HG03442 (cell line): ENCODE results near the gene GFRA4.

Experiments used
- ATAC-seq: cut with Tn5 transposase; IDR thresholded peaks from one replicate; pipeline ENCODE4 v1.9.1; 2021; ENCODE audit warnings: mild to moderate bottlenecking, moderate library complexity; ENCODE audit not compliant: unreplicated experiment

The GFRA4 gene, protein sequence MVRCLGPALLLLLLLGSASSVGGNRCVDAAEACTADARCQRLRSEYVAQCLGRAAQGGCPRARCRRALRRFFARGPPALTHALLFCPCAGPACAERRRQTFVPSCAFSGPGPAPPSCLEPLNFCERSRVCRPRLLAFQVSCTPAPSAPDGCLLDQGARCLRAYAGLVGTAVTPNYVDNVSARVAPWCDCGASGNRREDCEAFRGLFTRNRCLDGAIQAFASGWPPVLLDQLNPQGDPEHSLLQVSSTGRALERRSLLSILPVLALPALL

DNA sequence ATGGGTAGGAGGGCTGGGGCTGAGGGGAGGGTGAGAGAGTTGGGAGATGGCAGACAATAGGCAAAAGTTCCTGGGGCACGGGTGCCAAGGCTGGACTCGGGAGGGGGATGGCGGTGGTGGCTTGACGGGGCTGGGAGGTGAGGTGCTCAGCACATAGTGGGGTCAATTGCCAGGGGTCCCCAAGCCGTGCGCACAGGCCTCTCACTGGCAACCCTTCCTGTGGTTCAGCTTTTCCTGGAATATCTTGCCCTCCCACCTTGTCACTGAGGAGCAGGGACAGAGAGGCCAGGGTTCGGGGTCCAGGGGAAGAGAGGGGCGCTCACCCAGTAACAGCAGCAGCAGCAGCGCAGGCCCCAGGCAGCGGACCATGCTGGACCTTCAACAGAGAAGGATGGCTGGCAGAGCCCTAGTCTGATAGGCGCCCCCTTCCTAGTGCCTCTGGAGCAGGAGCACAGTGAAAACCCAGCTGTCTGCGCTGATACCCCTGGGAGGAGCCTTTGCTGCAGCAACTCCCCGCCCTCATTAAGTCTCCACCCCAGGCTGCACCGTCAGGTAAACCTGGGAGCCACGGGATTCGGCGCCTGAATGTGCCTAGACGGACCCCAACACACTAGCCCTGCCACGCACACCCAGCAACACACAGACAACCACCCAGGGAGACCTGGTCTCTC, at the start of gene GFRA4:
Gene GFRA4 (minus strand): TSS at position 369 of the 671 bp plus-strand sequence. CDS start 0 bp downstream, at position 369.
- ATAC-seq: no peak

DNA sequence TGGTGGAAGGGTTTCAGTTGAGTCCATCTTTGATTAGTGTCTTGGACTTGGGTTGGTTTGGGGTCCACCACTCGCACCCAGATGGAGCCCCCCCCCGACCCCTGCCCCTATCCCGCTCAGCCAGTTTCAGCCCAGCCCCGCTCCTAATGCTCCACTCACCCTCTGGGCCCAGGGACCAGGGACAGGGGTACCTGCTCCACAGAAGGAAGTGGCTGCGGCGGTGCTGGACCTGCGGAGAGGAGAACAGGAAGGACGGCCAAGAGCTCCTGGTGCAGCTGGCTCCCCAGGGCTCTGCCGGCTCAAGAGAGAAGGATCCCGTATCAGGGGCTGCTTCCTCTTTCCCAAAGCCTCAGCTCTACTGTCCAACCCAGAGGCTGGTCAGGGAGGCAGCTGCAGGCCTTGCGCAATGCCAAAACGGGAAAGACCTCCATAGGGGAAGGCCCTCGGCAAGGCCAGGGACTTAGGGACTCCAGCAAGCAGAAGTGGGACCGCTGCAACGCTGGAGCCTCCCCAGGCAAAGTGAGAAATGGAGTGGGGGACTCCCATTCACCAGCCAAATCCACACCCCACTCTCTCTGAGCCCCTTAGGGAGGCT, 49.2 kb upstream of the GFRA4 start, which contains the start of gene SIGLEC1:
Gene SIGLEC1 (minus strand): TSS at position 322 of the 595 bp plus-strand sequence. CDS start 5,472 bp downstream, outside the sequence.
- ATAC-seq: no peak

DNA sequence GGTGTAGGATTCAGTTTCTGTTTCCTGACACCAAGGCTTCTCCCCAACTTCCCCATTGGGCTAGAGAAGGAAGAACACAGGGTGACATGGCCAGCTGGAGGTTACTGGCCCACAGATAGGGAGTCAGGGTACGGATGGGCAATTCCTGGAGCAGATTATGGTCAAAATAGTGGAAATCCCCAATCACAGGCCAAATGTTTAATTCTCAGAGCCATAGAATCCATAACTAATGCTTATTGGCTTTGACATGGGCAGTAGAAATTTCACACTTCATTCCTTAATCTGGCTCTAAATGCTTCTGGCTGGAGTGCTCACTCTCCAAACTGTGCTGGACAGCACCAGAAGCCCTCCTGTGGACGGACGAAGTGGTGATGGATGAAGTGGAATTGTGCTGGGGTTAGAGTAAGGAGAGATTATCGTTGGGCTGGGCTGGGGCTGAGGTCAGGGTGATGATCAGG, 48.3 kb upstream of the GFRA4 start:
- ATAC-seq: no peak

DNA sequence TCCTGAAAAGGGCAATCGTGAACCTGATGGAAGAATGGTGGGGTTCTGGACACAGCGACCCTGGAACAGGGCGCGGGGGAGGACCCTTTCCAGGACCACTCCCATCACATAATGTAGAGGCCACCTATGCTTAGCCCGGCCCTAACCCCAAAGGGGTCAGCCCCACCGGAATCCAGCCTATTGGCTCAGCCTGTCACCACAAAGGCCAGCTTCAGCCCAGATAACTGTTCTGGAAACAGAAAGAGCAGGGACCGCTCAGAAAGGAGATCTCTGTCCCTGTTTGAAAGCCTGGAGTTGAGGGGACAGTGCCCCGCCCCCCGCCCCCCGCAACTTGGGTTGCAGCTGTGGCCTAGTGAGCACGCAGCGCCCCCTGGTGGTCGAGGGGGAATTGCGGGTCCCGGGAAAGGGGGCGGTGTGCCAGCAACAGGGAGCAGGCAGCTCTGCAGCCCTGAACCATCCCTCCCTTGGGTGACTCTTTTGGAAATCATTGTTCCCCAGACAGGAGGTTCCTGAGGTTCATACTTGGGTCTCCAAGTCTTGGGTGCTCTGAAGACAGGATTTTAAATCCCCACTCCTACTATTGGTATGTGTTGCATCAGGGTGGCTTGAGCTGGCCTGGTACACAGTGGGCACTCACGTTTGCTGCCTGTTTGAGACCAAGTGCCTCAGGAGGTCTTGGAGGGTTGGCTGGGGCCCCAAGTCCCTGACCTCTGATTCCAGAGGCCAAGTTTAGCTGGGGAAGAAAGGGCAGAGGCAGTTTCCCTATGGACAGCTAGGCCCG, 47.7 kb upstream of the GFRA4 start:
- no peak for ATAC-seq

DNA sequence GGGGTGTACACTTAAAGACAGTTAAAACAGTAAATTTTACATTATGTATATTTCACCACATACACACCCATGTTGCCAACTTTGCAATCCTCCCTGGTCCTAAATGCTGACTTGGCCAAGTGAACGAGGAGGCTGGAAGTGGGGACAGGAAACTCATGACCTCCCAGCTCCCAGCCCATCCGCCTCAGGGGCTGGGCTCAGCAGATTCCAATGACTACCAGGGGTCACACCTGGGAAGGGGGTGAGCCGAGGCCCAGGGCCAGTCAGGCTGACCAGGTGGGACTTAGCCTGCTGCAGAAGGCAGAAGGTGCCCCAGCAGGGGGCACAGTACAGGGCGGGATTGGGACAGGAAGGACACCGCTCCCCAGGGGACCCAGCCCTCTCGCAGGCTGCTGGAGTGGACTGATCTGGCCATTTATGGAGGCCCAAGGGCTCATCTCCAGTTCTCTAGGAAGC, 46.8 kb upstream of the GFRA4 start:
- ATAC-seq: no peak

DNA sequence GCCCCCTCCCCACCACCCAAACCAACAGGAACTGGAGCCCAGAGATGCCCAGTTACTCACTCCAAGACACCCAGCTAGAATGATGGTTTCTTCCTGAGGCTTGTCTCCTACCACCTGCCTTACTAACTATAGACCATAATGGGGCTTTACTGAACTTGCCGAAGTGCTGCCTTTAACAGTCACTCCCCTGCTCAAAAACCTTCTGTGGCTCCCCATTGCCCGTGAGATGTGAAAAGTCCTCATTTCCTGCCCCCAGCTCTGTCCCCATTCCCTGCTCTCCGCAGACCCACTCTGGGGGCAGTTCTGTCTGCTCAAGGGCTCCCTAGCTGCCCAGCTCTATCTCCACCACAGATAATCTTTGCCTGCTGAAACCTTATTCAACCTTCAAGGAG, 44.3 kb upstream of the GFRA4 start:
- no peak for ATAC-seq

DNA sequence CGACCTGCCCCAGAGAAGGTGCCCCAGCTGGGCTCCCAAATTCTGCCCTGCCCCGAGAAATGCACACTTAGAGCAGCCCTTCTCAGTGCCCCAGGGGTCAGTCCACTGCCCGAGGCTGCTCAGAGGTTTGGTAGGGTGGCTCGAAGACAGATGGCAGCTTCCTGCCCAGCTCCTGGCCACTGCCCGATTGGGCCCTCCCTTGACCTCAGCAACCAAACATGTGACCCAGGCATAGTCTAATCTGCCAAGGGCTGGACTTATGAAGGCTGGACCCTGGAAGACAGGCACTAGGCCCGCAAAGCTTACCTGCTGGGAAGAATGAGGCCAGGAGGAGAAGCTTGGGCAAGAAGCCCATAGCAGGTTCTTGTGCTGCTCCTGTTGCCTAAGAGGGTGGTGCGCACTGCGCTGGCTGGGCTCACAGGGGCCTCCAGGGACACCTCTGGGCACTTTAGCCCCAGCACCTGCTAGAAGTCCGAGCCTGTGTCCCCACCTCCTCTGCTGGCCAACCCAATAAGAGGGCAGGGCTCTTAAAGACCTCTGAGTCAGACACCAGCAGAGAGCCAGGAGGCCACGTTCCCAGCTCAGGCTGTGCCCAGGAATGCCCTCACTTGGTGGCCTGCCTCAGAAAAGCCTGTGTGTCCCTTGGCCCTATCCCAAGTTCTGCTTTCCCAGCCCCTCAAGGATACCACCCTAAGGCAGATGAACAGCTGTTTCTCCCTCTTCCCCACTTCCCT, 43.7 kb upstream of the GFRA4 start:
- ATAC-seq: no peak

DNA sequence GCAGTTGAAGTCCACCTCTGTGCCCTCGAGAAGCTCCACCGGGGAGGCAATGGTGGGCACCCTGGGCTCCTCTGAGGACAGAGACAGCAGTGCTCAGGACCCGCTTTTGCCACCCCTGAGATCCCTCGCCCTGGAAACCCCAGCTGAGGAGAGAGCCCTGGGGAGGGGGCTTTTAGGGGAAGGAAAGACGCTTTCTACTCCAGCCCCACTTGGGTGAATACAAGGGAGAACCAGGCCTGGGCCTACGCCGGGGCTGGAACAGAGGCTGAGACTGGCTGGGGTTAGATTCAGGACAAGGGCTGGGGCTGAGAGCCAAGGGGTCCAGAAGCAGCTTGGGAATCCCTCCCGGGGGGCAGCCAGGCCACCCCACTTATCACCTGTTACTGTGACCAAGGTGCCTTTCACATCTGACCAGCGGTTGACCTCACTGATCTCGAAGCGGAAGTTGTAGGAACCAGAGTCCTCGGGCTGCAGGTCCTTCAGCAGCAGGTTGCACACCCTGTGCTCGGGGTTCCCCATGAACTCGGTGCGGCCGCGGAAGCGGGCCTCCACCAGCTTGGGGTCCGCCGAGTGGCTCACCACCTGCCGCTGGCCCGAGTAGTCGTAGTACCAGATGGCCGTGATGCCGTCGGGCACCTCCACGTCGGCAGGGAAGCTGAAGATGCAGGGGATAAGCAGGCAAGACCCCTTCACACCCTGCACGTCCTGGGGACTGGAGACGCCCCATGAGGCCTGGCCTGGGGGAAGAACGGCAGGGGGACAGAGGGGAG, 43.0 kb upstream of the GFRA4 start:
- ATAC-seq: no peak

DNA sequence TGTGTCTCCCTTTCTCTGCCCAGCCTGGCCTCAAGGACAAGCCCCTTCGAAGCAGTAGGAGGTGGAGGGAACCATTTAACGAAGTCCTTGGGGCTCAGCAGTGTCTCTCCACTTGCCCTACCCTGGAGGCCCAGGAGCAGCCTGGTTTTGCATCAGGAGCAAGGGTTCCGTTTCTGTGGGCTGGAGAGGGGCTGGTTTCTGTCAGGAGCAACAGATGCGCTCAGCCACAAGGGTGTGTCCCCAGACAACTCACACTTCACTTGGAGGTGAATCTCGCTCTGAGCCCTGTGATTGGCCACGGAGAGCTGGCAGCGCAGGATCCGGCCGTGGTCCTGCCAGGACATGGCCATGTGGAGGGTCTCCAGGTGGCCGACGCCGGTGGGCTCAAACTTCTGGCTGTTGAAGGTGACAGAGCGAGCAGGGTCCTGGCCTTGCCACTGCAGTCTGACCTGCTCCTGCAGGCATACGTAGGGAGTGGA, 42.3 kb upstream of the GFRA4 start:
- no peak for ATAC-seq

DNA sequence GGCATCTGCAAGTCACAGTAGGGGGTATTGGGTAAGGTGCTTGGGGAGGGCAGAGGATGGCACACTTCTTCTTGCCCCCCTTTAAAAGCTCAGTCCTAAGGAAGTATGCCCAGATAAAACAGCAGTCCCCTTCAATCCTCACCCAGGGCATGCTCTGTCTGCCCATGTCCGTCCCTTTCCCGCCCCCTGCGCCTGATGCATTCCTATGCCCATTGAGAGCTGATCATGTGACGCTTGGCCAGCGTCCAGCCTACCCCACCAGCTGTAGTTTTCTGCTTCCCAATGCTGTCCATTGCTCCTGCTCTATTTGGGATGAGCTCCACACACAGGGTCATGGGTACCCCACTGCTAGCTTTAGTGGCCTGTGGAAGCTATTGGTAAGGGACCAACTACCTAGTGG, 40.9 kb upstream of the GFRA4 start:
- ATAC-seq: no peak

DNA sequence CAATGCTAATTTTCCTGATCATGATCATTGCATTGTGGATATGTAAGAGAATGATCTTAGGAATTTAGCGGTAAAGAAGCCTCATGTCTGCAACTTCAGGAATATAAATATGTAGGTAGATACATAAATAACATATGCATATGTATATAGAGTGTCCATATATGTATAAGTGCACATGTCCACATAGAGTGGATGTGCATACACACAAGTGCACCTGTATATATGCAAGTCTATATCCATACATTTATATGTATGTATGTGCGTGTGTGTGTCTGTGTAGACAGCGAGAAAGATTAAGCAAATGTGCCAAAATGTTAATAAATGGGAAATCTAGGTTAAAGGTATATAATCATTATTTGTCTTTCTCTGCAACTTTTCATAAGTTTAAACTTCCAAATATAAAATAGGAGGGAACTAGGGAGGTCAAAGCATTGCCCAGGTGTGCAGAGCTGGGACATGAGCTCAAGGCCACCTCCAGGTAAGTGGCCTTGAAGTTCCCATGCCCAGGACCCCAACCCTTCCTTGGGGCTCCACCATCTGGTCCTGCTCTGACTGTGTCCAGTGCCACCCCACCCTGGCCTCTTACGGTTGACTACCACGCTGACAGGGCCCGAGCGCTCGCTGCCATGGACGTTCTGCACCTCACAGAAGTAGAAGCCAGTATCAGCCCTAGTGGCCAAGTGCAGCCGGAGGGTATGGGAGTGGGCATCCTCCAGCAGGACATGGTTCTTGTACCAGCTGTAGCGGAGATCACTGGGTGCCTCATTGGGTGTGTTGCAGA, 39.6 kb upstream of the GFRA4 start:
- ATAC-seq: no peak

DNA sequence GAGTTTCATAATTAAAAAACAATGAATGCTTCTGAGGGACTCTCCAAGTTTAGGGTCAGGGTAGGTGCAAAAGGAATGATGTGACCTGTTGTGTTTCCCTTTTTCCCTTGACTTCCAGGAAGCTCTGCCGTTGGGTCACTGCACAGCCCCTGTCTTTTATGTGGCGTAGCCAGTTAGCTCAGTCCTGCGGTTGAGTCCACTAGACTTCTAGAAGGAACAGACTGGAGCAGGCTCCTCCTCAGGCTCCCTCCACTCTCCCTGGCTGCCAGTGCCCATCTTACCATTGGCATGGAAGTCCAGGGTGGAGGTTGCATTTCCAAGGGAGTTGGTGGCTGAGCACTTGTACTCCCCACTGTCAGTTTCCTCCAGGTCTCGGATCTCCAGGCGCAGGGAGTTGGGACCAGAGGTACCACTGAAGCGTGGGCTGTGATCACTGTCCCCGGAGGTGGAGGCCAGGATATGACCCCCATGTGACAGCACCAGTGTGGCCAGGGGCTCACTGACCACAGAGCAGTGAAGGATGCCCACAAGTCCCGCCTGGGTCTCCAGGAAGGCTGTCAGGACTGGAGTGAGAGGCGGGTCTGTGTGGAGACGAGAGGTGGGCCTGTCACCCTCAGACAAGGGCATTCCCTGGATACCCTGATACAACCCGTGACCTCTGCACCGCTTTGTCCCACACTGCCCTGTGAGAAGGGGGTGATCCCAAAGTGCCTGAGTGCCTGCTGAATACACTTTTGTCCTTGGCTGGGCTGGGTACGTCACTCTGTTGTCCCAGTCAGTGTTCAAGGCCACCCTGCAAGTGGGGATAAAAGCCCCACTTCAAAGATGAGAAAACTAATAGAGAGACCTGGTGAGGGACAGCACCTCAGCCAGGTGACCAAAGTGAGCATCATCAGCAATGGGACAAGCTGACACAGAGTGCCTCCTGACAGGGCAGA, 38.1 kb upstream of the GFRA4 start:
- no peak for ATAC-seq

DNA sequence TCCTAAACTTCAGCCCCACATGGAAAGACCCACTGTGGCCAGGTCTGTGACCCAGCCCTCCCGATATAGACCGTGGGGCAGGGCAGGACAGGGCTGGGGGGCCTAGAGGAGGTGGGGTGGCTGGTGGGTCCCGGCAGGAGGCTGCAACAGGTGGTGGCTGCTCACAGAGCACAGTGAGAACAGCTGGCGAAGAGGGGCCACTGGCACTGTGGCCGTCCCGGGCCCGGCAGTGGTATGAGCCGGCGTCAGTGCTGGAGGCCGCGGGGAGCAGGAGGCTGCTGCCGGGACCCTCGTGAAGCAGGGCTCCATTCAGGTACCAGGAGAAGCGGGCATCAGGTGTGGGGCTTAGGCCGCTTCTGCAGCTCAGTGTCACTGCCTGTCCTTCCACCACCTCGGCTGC, 35.8 kb upstream of the GFRA4 start:
- no peak for ATAC-seq

DNA sequence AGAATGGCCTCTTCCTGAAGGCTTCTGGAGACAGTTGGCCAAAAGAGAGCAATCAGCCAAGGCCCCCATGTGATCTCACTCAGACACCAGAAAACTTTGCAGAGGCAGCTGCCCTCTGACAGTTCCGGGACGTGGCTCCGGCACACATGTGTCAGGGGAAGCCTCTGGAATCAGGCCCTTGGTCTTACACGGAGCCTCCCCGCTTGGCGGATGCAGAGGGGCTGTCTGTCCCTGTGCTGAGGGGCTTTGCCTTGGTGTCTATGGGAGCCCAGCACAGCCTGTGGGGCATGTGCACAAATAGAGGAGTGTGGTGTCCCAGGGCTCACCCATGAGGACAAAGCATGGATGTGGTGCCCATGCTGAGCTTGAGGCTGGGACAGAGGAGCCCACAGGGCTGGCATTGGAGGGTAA, 35.4 kb upstream of the GFRA4 start:
- ATAC-seq: no peak

DNA sequence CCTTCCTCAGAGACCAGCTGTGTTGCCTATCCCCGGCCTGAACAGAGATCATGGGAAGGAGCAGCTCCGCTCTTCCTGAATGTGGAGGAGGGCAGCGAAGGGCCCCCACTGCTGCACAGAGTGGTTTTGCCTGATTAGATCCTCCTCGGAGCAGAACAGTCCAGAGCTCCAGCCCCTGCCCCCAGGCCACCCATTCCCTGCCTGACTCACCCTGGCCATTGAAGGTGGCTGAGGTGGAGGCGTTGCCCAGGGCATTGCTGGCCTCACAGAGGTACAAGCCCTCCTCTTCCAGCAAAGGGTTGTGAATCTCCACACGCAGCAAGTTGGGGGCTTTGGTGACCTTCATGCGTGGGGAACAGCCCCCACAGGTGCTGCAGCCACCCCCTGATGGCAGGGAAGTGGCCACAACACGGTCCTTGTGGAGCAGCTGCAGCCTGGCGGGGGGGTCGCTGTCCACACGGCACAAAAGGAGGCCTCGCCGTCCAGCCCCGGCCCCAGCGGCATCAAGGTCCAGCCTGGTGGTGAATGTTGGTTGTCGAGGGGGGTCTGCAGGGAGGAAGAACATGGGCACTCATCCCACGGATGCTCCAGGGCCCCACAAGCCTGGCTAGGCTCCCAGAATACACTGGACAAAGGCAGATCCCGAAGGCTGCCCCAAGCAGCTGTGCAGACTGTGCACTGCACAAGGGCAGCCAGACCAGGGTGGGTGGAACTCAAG, 34.5 kb upstream of the GFRA4 start:
- ATAC-seq: no peak

DNA sequence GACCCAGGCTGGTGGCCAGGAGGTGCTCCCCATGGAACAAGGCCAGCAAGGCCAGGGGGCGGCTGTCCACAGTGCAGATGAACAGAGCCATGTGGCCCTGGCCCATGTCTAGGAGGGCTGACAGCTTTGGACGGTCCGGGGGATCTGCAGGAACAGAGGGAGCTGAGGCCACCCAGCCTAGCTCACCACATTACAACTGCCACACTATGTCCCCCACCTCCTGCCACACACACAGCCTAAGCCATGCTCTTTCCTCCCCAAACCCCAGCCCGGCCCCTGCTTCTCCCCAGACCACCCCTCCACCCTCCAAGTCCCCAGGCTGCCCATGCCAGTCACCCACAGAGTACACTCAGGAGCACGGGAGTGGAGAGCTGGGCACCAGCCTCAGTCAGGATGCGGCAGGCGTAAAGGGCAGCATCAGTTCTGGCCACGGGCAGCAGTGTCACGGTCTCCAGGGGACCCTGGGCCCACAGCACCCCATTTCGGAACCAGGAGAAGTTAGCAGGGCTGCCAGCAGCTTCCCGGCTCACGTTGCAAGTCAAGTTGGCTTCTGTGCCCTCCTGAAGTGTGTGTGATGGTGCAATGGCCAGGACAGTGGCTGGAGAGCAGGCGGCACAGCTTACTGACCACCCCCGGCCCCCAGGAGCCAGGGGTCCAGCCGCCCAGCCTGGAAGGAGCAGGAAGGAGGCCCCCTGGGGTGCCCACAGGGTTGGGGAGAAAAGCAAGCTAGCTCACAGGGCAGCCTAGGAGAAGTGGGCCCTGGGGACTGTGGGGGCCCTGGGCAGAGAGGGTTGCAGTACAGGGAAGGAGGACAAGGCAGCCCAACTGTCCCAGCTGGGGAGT, 33.8 kb upstream of the GFRA4 start:
- no peak for ATAC-seq
